ENCODE measurements around the gene LHFPL4. TPM values are rescaled to one million over a fixed set of nuclear protein-coding genes. Genes with fewer than 3 reads are reported as not detected.

Gene LHFPL4
- total and polyA plus RNA-seq, 9 of the 15 experiments (the other 6 are each of a cell fraction or from before 2014, with no cell fraction given), result not detected

DNA sequence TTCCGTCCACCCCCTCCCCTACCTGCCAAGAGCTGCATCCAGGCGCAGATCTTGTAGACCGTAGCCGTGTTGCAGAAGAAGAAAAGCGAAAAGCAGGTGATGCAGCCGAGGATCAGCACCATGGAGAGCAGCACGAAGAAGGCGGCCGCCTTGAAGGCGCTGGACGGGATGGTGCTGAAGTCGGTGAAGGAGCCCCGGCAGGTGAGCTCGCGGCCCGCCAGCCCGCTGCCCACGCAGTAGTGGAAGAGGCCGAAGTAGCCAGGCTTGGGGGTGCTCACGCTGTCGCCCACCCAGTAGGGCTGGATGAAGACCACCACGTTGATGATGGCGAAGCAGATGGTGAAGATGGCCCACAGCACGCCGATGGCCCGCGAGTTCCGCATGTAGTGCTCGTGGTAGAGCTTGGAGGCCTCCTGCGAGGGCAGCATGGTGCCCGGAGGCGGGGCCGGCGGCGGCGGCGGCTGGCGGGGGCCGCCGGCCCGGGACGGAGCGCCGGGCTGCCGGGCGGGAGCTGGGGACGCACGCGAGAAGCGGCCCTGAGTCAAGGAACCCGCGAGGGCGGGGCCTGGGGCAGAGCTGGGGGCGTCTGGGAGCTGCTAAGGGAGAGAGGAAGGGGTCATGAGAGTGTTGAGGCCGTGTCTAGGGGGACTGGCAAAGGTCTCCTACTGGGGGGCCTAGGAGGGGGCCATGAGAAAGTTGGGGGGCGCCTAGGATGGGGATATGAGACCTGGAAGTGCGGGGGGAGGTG, 1.2 kb downstream of the LHFPL4 start (continued):
- TF ChIP-seq, protein P1, sequence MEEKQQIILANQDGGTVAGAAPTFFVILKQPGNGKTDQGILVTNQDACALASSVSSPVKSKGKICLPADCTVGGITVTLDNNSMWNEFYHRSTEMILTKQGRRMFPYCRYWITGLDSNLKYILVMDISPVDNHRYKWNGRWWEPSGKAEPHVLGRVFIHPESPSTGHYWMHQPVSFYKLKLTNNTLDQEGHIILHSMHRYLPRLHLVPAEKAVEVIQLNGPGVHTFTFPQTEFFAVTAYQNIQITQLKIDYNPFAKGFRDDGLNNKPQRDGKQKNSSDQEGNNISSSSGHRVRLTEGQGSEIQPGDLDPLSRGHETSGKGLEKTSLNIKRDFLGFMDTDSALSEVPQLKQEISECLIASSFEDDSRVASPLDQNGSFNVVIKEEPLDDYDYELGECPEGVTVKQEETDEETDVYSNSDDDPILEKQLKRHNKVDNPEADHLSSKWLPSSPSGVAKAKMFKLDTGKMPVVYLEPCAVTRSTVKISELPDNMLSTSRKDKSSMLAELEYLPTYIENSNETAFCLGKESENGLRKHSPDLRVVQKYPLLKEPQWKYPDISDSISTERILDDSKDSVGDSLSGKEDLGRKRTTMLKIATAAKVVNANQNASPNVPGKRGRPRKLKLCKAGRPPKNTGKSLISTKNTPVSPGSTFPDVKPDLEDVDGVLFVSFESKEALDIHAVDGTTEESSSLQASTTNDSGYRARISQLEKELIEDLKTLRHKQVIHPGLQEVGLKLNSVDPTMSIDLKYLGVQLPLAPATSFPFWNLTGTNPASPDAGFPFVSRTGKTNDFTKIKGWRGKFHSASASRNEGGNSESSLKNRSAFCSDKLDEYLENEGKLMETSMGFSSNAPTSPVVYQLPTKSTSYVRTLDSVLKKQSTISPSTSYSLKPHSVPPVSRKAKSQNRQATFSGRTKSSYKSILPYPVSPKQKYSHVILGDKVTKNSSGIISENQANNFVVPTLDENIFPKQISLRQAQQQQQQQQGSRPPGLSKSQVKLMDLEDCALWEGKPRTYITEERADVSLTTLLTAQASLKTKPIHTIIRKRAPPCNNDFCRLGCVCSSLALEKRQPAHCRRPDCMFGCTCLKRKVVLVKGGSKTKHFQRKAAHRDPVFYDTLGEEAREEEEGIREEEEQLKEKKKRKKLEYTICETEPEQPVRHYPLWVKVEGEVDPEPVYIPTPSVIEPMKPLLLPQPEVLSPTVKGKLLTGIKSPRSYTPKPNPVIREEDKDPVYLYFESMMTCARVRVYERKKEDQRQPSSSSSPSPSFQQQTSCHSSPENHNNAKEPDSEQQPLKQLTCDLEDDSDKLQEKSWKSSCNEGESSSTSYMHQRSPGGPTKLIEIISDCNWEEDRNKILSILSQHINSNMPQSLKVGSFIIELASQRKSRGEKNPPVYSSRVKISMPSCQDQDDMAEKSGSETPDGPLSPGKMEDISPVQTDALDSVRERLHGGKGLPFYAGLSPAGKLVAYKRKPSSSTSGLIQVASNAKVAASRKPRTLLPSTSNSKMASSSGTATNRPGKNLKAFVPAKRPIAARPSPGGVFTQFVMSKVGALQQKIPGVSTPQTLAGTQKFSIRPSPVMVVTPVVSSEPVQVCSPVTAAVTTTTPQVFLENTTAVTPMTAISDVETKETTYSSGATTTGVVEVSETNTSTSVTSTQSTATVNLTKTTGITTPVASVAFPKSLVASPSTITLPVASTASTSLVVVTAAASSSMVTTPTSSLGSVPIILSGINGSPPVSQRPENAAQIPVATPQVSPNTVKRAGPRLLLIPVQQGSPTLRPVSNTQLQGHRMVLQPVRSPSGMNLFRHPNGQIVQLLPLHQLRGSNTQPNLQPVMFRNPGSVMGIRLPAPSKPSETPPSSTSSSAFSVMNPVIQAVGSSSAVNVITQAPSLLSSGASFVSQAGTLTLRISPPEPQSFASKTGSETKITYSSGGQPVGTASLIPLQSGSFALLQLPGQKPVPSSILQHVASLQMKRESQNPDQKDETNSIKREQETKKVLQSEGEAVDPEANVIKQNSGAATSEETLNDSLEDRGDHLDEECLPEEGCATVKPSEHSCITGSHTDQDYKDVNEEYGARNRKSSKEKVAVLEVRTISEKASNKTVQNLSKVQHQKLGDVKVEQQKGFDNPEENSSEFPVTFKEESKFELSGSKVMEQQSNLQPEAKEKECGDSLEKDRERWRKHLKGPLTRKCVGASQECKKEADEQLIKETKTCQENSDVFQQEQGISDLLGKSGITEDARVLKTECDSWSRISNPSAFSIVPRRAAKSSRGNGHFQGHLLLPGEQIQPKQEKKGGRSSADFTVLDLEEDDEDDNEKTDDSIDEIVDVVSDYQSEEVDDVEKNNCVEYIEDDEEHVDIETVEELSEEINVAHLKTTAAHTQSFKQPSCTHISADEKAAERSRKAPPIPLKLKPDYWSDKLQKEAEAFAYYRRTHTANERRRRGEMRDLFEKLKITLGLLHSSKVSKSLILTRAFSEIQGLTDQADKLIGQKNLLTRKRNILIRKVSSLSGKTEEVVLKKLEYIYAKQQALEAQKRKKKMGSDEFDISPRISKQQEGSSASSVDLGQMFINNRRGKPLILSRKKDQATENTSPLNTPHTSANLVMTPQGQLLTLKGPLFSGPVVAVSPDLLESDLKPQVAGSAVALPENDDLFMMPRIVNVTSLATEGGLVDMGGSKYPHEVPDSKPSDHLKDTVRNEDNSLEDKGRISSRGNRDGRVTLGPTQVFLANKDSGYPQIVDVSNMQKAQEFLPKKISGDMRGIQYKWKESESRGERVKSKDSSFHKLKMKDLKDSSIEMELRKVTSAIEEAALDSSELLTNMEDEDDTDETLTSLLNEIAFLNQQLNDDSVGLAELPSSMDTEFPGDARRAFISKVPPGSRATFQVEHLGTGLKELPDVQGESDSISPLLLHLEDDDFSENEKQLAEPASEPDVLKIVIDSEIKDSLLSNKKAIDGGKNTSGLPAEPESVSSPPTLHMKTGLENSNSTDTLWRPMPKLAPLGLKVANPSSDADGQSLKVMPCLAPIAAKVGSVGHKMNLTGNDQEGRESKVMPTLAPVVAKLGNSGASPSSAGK (IDR thresholded peaks at IDR 0.05), result no peak
- TF ChIP-seq DMBX1 (CRISPR knock-in tag; IDR thresholded peaks at IDR 0.05; ENCODE audit: borderline replicate concordance) (peak; percentile 87; the same call in 1 of the 2 replicates), SIN3A (IDR thresholded peaks at IDR 0.05; ENCODE audit: borderline replicate concordance in 2 of 2, control insufficient read depth in 1 of 2, low read depth in 2 of 2, low read length in 2 of 2) (peak in 1 of 2 experiments; percentile 97; a peak in 2 of 4 replicates), TEAD1 (CRISPR knock-in tag; IDR thresholded peaks at IDR 0.05) (peak in 1 of 2 experiments; percentile 74; a peak in 1 of 4 replicates), RHOXF2B (CRISPR knock-in tag; conservative IDR thresholded peaks at IDR 0.05) (no peak), HDAC1 (IDR thresholded peaks at IDR 0.05) (peak in 1 of 2 experiments; percentile 44; a peak in 1 of 4 replicates), YY1 (IDR thresholded peaks at IDR 0.05; ENCODE audit: borderline replicate concordance in 1 of 3, control insufficient read depth in 1 of 3, extremely low read depth in 1 of 3, insufficient read depth in 3 of 3, insufficient read length in 1 of 3, insufficient replicate concordance in 2 of 3, low read depth in 1 of 3, low read length in 2 of 3) (peak in 1 of 3 experiments; percentile 52), PRMT5 (CRISPR knock-in tag; IDR thresholded peaks at IDR 0.05) (peak; percentile 95), ZKSCAN1 (IDR thresholded peaks at IDR 0.05; ENCODE audit: low read depth, low read length) (no peak), SLC30A9 (CRISPR knock-in tag; IDR thresholded peaks at IDR 0.05) (no peak), FOXP1 (CRISPR knock-in tag; IDR thresholded peaks at IDR 0.05) (peak; percentile 76), GABPA (tag; conservative IDR thresholded peaks at IDR 0.05; ENCODE audit: low read depth) (0 out of 2 replicates have a peak, but pooled peaks have one; percentile 15)
- TF ChIP-seq, protein P2, sequence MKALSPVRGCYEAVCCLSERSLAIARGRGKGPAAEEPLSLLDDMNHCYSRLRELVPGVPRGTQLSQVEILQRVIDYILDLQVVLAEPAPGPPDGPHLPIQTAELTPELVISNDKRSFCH (CRISPR knock-in tag; IDR thresholded peaks at IDR 0.05), result no peak
- TF ChIP-seq, protein P2 (tag; IDR thresholded peaks at IDR 0.05), result no peak

Measured in K562 (cell line).